WTC11 (cell line): ENCODE data around the gene IRF2BPL. TPM values are rescaled to one million over a fixed set of nuclear protein-coding genes. Genes with fewer than 3 reads are reported as not detected.

Experiments used
- ATAC-seq: fragments of 200-7000 bp; cut with Tn5 transposase; 2 replicates; pipeline ENCODE4 v1.10.0; 2021; ENCODE audit warnings: mild to moderate bottlenecking, moderate library complexity
- CTCF ChIA-PET: fragments of 300-600 bp; sonication (Branson Sonifier 250); formaldehyde crosslinking; loops from one replicate; lab custom pipeline; 2021; ENCODE audit warnings: antibody characterized with exemption; lab: Charles Lee
- POLR2A ChIA-PET: fragments of 350-600 bp; sonication (Branson Sonifier 250); formaldehyde crosslinking; loops from one replicate; lab custom pipeline; 2021; ENCODE audit warnings: antibody characterized with exemption; lab: Charles Lee
- DNase-seq: peaks from one replicate; pipeline ENCODE4 v3.0.0; 2021; ENCODE audit warnings: low spot score
- H3K27ac Mint-ChIP-seq: 2 replicates; pipeline ENCODE4 v1.8.0; 2021; ENCODE audit warnings: mixed read lengths
- H3K27me3 Mint-ChIP-seq: 2 replicates; pipeline ENCODE4 v1.8.0; 2021; ENCODE audit warnings: low read depth, mild to moderate bottlenecking, moderate library complexity, mixed read lengths
- H3K36me3 Mint-ChIP-seq: 2 replicates; pipeline ENCODE4 v1.8.0; 2021; ENCODE audit warnings: mixed read lengths
- H3K4me1 Mint-ChIP-seq: 2 replicates; pipeline ENCODE4 v1.8.0; 2022; ENCODE audit warnings: mixed read lengths
- H3K4me3 Mint-ChIP-seq: 2 replicates; pipeline ENCODE4 v1.8.0; 2021; ENCODE audit warnings: mild to moderate bottlenecking, moderate library complexity, mixed read lengths
- H3K9me3 Mint-ChIP-seq: 2 replicates; pipeline ENCODE4 v1.8.0; 2021; ENCODE audit warnings: mixed read lengths
- ATF1 ChIP-seq: sonication (generic); formaldehyde crosslinking; IDR thresholded peaks from 2 replicates; pipeline ENCODE4 v1.8.1; 2023; ENCODE audit warnings: mild to moderate bottlenecking, moderate library complexity, missing genetic modification reagents
- ERG ChIP-seq: fragments of 250-450 bp; sonication (Bioruptor Pico); IDR thresholded peaks from 2 replicates; pipeline ENCODE4 v1.8.0; 2021; ENCODE audit warnings: mild to moderate bottlenecking
- FOXK1 ChIP-seq: sonication (generic); formaldehyde crosslinking; IDR thresholded peaks from 2 replicates; pipeline ENCODE4 v1.8.0; 2022; ENCODE audit warnings: mild to moderate bottlenecking, moderate library complexity, missing genetic modification reagents
- JAZF1 ChIP-seq: fragments of 250-450 bp; sonication (Bioruptor Pico); IDR thresholded peaks from 2 replicates; pipeline ENCODE4 v1.9.0; 2021; ENCODE audit warnings: moderate library complexity, mild to moderate bottlenecking, inconsistent platforms
- JUN ChIP-seq: sonication (generic); formaldehyde crosslinking; IDR thresholded peaks from 2 replicates; pipeline ENCODE4 v1.8.0; 2023; ENCODE audit warnings: mild to moderate bottlenecking, missing genetic modification reagents
- MLX ChIP-seq: sonication (generic); formaldehyde crosslinking; IDR thresholded peaks from 2 replicates; pipeline ENCODE4 v1.8.1; 2023; ENCODE audit warnings: mild to moderate bottlenecking, missing genetic modification reagents, moderate library complexity
- NFE2L1 ChIP-seq: sonication (generic); formaldehyde crosslinking; IDR thresholded peaks from 2 replicates; pipeline ENCODE4 v1.8.1; 2023; ENCODE audit warnings: missing genetic modification reagents
- NR2C2 ChIP-seq: sonication (generic); formaldehyde crosslinking; IDR thresholded peaks from 2 replicates; pipeline ENCODE4 v1.8.0; 2022; ENCODE audit warnings: mild to moderate bottlenecking, missing genetic modification reagents
- PRDM15 ChIP-seq: sonication (generic); formaldehyde crosslinking; IDR thresholded peaks from 2 replicates; pipeline ENCODE4 v1.8.0; 2022; ENCODE audit warnings: missing genetic modification reagents
- ZBTB43 ChIP-seq: sonication (generic); formaldehyde crosslinking; IDR thresholded peaks from 2 replicates; pipeline ENCODE4 v1.8.1; 2023; ENCODE audit warnings: mild to moderate bottlenecking, missing genetic modification reagents
- ZNF232 ChIP-seq: sonication (generic); formaldehyde crosslinking; IDR thresholded peaks from 2 replicates; pipeline ENCODE4 v1.8.0; 2022; ENCODE audit warnings: mild to moderate bottlenecking, missing genetic modification reagents
- ZNF263 ChIP-seq: sonication (generic); formaldehyde crosslinking; IDR thresholded peaks from 2 replicates; pipeline ENCODE4 v1.8.1; 2022; ENCODE audit warnings: low read depth, mild to moderate bottlenecking, moderate library complexity, missing genetic modification reagents
- ZNF423 ChIP-seq: fragments of 250-450 bp; sonication (Bioruptor Pico); IDR thresholded peaks from 2 replicates; pipeline ENCODE4 v2.1.2; 2022; ENCODE audit warnings: mild to moderate bottlenecking, moderate library complexity
- total RNA-seq: library from RNA; stranded (reverse); gene quantifications from 3 replicates; pipeline ENCODE4 v1.2.3, GENCODE V29; 2021
- TF ChIP-seq, protein P1 (sequence below): sonication (generic); formaldehyde crosslinking; conservative IDR thresholded peaks from 2 replicates; pipeline ENCODE4 v1.8.1; 2023; ENCODE audit warnings: mild to moderate bottlenecking, low read depth, missing genetic modification reagents, moderate library complexity
- TF ChIP-seq, protein P2 (sequence below): sonication (generic); formaldehyde crosslinking; IDR thresholded peaks from 2 replicates; pipeline ENCODE4 v1.8.1; 2023; ENCODE audit warnings: mild to moderate bottlenecking, missing genetic modification reagents
- TF ChIP-seq, protein P3 (sequence below): sonication (generic); formaldehyde crosslinking; conservative IDR thresholded peaks from 2 replicates; pipeline ENCODE4 v1.8.1; 2022; ENCODE audit warnings: mild to moderate bottlenecking, missing genetic modification reagents

The IRF2BPL gene
- total RNA-seq, 1 experiment from 2014 or later: 126 TPM

DNA sequence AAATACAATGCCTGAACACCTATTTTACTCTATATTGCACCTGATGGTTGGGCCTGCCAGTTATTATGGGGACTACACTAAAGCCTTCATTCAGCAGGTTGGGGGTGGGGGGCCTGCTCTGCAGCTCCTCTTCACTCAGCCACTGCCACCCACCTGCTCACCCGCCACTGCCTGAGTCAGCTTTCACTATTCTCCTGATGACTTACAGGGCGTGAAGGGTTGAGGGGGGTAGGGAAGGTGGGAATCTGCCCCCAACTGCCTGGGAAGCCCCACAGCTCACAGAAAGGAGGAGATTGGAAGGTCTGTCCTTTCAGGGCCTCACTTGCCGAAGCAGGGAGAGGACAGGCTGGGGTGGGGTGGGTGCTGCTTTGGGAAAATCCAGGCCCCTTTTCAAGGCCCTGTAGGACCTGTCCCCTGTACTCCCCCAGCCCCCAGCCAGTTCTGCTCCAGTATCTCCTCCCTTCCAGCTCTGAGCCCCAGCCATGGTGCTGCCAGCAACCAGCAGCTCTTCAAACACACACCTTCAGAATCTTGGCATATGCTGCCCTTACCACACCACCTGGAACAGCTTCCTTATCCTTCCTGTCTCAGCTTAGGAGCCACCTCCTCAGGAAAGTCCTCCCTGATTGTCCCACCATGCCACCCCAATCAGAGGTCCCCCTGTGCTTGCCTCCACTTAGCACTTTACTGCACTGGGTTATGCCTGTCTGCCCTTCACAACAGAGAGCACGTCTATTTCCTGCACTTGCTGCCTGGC, 33.1 kb downstream of the IRF2BPL start (continued):
- TF ChIP-seq PRDM15 (CRISPR knock-in tag) (no peak), JUN (CRISPR knock-in tag) (no peak), NFE2L1 (no peak)

- Mint-ChIP-seq H3K27me3 (no peaks in the 10 kb centered on the region), H3K9me3 (no peaks in the 10 kb centered on the region), H3K4me3 (no peak overlapping the region), H3K36me3 (no peaks in the 10 kb centered on the region), H3K4me1 (peaks cover 47% of the 10 kb centered on the region), H3K27ac (peak overlapping the region; percentile 90)
- ChIA-PET POLR2A (interaction anchor here (0.7 kb wide), 2 partner anchors 10 to 49 kb away, joined by 3 to 4 read pairs; no protein-coding TSS in a partner anchor), CTCF (no interaction called here)
- DNase-seq (no peak), ATAC-seq (no peak)
- TF ChIP-seq ZNF263 (CRISPR knock-in tag): no peak
- no peak for TF ChIP-seq JAZF1 (CRISPR knock-in tag)
- TF ChIP-seq ZNF232 (CRISPR knock-in tag): no peak
- no peak for TF ChIP-seq PRDM15 (CRISPR knock-in tag)
- no peak for TF ChIP-seq ATF1 (CRISPR knock-in tag)
- no peak for TF ChIP-seq NR2C2 (CRISPR knock-in tag)
- TF ChIP-seq, protein P1, sequence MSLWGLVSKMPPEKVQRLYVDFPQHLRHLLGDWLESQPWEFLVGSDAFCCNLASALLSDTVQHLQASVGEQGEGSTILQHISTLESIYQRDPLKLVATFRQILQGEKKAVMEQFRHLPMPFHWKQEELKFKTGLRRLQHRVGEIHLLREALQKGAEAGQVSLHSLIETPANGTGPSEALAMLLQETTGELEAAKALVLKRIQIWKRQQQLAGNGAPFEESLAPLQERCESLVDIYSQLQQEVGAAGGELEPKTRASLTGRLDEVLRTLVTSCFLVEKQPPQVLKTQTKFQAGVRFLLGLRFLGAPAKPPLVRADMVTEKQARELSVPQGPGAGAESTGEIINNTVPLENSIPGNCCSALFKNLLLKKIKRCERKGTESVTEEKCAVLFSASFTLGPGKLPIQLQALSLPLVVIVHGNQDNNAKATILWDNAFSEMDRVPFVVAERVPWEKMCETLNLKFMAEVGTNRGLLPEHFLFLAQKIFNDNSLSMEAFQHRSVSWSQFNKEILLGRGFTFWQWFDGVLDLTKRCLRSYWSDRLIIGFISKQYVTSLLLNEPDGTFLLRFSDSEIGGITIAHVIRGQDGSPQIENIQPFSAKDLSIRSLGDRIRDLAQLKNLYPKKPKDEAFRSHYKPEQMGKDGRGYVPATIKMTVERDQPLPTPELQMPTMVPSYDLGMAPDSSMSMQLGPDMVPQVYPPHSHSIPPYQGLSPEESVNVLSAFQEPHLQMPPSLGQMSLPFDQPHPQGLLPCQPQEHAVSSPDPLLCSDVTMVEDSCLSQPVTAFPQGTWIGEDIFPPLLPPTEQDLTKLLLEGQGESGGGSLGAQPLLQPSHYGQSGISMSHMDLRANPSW (CRISPR knock-in tag): no peak
These were observed 34.8 kb downstream of the IRF2BPL start for GRCh38 chr14:76993752-76994151.

DNA sequence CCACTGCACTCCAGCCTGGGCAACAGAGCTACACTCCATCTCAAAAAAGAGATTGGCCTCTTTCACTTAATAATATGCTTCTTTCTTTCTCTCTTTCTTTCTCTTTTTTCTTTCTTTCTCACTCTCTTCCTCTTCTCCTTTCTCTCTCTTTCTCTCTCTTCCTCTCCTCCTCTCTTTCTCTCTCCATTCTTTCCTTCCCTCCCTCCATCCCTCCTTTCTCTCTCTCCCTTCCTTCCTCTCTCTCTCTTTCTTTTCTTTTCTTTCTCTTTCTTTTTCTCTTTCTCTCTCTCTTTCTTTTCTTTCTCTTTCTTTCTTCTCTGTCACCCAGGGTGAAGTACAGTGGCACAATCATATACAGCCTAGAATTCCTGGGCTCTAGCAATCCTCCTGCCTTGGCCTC, 38.4 kb downstream of the IRF2BPL start:
- no peaks in the 10 kb centered on the region for H3K27me3 Mint-ChIP-seq
- CTCF ChIA-PET: no interaction called here
- POLR2A ChIA-PET: no interaction called here
- H3K4me3 Mint-ChIP-seq: no peak overlapping the region
- ATAC-seq (no peak), DNase-seq (no peak)
- peaks cover 45% of the 10 kb centered on the region for H3K4me1 Mint-ChIP-seq
- no peak overlapping the region for H3K27ac Mint-ChIP-seq
- no peaks in the 10 kb centered on the region for H3K9me3 Mint-ChIP-seq
- H3K36me3 Mint-ChIP-seq: no peaks in the 10 kb centered on the region
- TF ChIP-seq FOXK1 (CRISPR knock-in tag) (no peak), ZBTB43 (CRISPR knock-in tag) (no peak), ZNF423 (CRISPR knock-in tag) (no peak), MLX (CRISPR knock-in tag) (no peak), NR2C2 (CRISPR knock-in tag) (no peak), ERG (CRISPR knock-in tag) (no peak)
- TF ChIP-seq, protein P2, sequence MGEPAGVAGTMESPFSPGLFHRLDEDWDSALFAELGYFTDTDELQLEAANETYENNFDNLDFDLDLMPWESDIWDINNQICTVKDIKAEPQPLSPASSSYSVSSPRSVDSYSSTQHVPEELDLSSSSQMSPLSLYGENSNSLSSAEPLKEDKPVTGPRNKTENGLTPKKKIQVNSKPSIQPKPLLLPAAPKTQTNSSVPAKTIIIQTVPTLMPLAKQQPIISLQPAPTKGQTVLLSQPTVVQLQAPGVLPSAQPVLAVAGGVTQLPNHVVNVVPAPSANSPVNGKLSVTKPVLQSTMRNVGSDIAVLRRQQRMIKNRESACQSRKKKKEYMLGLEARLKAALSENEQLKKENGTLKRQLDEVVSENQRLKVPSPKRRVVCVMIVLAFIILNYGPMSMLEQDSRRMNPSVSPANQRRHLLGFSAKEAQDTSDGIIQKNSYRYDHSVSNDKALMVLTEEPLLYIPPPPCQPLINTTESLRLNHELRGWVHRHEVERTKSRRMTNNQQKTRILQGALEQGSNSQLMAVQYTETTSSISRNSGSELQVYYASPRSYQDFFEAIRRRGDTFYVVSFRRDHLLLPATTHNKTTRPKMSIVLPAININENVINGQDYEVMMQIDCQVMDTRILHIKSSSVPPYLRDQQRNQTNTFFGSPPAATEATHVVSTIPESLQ (CRISPR knock-in tag): no peak
- TF ChIP-seq, protein P3, sequence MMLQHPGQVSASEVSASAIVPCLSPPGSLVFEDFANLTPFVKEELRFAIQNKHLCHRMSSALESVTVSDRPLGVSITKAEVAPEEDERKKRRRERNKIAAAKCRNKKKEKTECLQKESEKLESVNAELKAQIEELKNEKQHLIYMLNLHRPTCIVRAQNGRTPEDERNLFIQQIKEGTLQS (CRISPR knock-in tag): no peak
